WI38 (cell line): Measurements from ENCODE around the gene TMEM128.
"Not testable (repeated sequence)": the region's sequence is repeated elsewhere in the genome, so short reads cannot be mapped to it uniquely, and the experiment has no call there.

Experiments used
- H3K4me3 ChIP-seq: 2 replicates; pipeline ENCODE4 v1.5.1; 2011; ENCODE audit warnings: low read depth, mild to moderate bottlenecking, control low read depth, low read length
- CTCF ChIP-seq: IDR thresholded peaks from 2 replicates; pipeline ENCODE4 v1.5.1; 2012; ENCODE audit warnings: low read depth, mild to moderate bottlenecking, control low read depth, low read length

Gene TMEM128

DNA sequence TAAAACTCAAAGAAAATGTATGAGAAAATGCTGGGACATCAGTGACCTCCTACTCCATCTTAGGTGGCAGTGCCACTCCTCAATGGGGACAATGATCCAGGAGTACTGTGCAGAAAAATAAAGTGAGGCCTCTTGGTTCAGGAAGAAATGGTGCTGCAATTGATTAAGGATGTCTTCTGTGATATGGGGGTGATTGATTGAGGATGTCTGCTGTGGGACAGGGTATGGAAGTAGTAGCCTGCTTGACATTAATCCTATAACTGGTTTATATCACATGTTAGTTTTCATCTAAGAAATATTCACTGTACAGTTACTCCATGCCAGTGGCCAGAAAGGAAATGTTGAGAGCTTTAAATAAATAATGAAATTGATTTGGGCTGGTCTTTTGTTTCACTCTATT is 41.8 kb downstream of the TMEM128 start:
- no peak overlapping the region for H3K4me3 ChIP-seq
- no peak for TF ChIP-seq CTCF

DNA sequence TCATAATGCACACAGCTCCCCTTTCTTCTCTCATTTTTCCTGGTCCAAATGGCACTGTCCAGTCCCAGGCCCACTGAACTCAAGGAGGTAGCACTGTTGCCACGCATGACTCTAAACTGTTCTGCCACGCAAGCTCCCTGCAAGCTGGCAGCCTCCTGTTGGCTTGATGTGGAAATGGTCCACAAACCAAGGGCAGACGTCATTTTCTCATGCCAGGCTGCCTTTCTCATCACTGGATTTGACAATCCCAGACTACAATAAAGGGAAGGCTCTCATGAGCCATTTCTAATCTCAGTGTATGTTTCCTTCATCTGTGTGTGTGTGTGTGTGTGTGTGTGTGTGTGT is 43.6 kb downstream of the TMEM128 start:
- H3K4me3 ChIP-seq: no peak overlapping the region
- TF ChIP-seq CTCF: no peak

DNA sequence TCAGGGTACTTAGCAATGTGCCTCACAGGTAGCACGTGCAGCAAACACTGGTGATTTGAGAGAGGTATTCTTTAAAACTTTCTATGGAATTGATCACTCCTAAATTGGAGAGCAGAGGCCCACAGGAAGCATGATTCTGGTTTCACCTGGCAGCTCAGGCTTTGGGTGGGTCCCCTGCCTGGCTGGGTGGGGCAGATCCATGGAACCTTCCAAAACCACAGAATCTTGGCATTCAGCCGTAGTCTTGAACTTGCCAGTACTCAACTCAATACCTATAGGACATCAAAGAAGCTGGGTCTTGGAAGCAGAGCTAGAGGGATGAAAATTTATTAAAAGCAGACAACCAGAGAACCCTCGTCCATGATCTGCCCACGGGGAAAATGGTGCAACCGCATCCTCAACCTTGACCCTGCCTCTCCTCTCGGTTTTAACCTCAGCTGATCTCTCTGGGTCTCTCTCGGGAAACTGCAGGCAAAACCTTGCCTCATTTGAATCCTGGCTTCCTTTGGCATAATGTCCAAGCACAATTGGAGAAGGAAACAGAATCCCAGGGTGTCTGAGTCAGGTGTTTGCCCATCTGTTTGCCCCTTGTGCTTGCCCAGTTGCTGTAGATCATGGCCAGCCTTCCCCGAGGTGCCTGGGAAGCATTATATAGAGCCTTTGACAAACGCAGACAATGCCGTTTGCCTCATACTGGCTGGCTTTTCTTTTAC is 44.2 kb downstream of the TMEM128 start:
- no peak for TF ChIP-seq CTCF
- H3K4me3 ChIP-seq: no peak overlapping the region

- H3K4me3 ChIP-seq: no peak overlapping the region
- no peak for TF ChIP-seq CTCF
These were observed 45.5 kb downstream of the TMEM128 start for GRCh38 chr4:4202510-4202909.

DNA sequence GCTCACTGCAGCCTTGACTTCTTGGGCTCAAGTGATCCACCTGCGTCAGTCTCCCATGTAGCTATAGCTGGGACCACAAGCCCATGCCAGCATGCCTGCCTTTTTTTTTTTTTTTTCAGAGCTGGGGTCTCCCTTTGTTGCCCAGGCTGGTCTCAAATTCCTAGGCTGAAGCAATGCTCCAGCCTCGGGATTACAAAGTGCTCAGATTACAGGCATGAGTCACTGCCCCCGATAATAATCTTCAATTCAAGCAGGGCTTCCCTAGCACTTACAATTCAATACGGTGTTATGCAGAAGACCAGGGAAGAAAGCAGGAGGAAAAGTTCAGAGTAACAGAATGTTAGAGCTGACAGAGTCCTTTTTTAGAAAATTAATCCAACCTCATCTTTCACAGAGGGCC is 47.4 kb downstream of the TMEM128 start:
- no peak for TF ChIP-seq CTCF
- no peak overlapping the region for H3K4me3 ChIP-seq

- TF ChIP-seq CTCF: no peak
These were observed 52.7 kb downstream of the TMEM128 start for GRCh38 chr4:4195354-4195753.

GRCh38 chr4:4188557-4188956 is 59.5 kb downstream of the TMEM128 start:
- not testable (repeated sequence) for H3K4me3 ChIP-seq

More at GRCh38 chr4:4195354-4195753, 52.7 kb downstream of the TMEM128 start:
- H3K4me3 ChIP-seq: no peak overlapping the region
